MM.1S (cell line): Measurements from ENCODE around the gene SLC11A2.

ENCODE experiments used
- DNase-seq: peaks from one replicate; pipeline ENCODE4 v3.0.0-alpha.2; 2015
- H2AFZ ChIP-seq: fragments of 300-600 bp; sonication (generic); 2 replicates; pipeline ENCODE4 v1.6.0; 2016; ENCODE audit warnings: antibody characterized with exemption, low read length
- H3F3A ChIP-seq: fragments of 300-600 bp; sonication (generic); 2 replicates; pipeline ENCODE4 v1.6.1; 2016; ENCODE audit warnings: mild to moderate bottlenecking, antibody characterized with exemption, low read length, moderate library complexity, mixed read lengths; ENCODE audit not compliant: insufficient read depth
- H3K27ac ChIP-seq: fragments of 300-600 bp; sonication (generic); 2 replicates; pipeline ENCODE4 v1.5.1; 2016; ENCODE audit warnings: mild to moderate bottlenecking, low read length
- H3K27me3 ChIP-seq: fragments of 300-600 bp; sonication (generic); replicated peaks from 2 replicates; pipeline ENCODE4 v1.6.0; 2016; ENCODE audit warnings: low read length; ENCODE audit not compliant: insufficient read depth
- H3K36me3 ChIP-seq: fragments of 300-600 bp; sonication (generic); replicated peaks from 2 replicates; pipeline ENCODE4 v1.6.1; 2016; ENCODE audit warnings: mild to moderate bottlenecking, low read length, mixed read lengths; ENCODE audit not compliant: insufficient read depth
- H3K4me1 ChIP-seq: fragments of 300-600 bp; sonication (generic); 2 replicates; pipeline ENCODE4 v1.6.1; 2016; ENCODE audit warnings: low read length, mixed read lengths
- H3K4me2 ChIP-seq: fragments of 300-600 bp; sonication (generic); 2 replicates; pipeline ENCODE4 v1.6.0; 2016; ENCODE audit warnings: low read depth, low read length
- H3K4me3 ChIP-seq: fragments of 300-600 bp; sonication (generic); 2 replicates; pipeline ENCODE4 v1.5.1; 2016; ENCODE audit warnings: low read length, mixed read lengths
- H3K79me2 ChIP-seq: fragments of 300-600 bp; sonication (generic); 2 replicates; pipeline ENCODE4 v1.6.1; 2016; ENCODE audit warnings: mixed run types, low read length, mixed read lengths
- H3K9ac ChIP-seq: fragments of 300-600 bp; sonication (generic); 2 replicates; pipeline ENCODE4 v1.6.1; 2016; ENCODE audit warnings: low read length, mixed read lengths
- H3K9me2 ChIP-seq: fragments of 300-600 bp; sonication (generic); replicated peaks from 2 replicates; pipeline ENCODE4 v1.6.1; 2016; ENCODE audit warnings: mild to moderate bottlenecking, low read length, mixed read lengths; ENCODE audit not compliant: insufficient read depth
- H3K9me3 ChIP-seq: fragments of 300-600 bp; sonication (generic); replicated peaks from 2 replicates; pipeline ENCODE4 v1.6.1; 2016; ENCODE audit warnings: mild to moderate bottlenecking, low read length, mixed read lengths; ENCODE audit not compliant: insufficient read depth
- H4K20me1 ChIP-seq: fragments of 300-600 bp; sonication (generic); 2 replicates; pipeline ENCODE4 v1.6.1; 2016; ENCODE audit warnings: mild to moderate bottlenecking, low read length, moderate library complexity, mixed read lengths; ENCODE audit not compliant: insufficient read depth
- CTCF ChIP-seq: fragments of 300-600 bp; sonication (generic); IDR thresholded peaks from 2 replicates; pipeline ENCODE4 v1.5.1; 2016; ENCODE audit warnings: antibody characterized with exemption, low read length, mixed read lengths
- EZH2 ChIP-seq: fragments of 300-600 bp; sonication (generic); optimal IDR thresholded peaks from 2 replicates; pipeline ENCODE3; 2017; ENCODE audit warnings: low read depth, mild to moderate bottlenecking, antibody characterized with exemption, low read length, mixed read lengths
- EZH2phosphoT487 ChIP-seq: fragments of 300-600 bp; sonication (generic); IDR thresholded peaks from 2 replicates; pipeline ENCODE4 v1.6.1; 2018; ENCODE audit warnings: antibody characterized with exemption, low read length

Gene SLC11A2

GRCh38 chr12:51025836-51026638 lies at the start of gene SLC11A2:
TSS of gene SLC11A2 (minus strand) at chr12:51026384. CDS start at chr12:51010728, 15,656 bp downstream.
- Histone ChIP-seq H3K27me3 (no peaks in the 10 kb centered on the region), H3K9me2 (no peaks in the 10 kb centered on the region), H3K9ac (peak within 1 kb of the TSS; percentile 72), H2AFZ (peak within 1 kb of the TSS; percentile 90), H3F3A (peaks cover 38% of the 10 kb centered on the region), H3K4me3 (peak within 1 kb of the TSS; percentile 82), H3K4me2 (peak within 1 kb of the TSS; percentile 88), H3K9me3 (no peaks in the 10 kb centered on the region), H3K79me2 (peaks cover 52% of the 10 kb centered on the region), H3K36me3 (no peaks in the 10 kb centered on the region), H4K20me1 (no peaks in the 10 kb centered on the region), H3K4me1 (peaks cover 24% of the 10 kb centered on the region), H3K27ac (peak within 1 kb of the TSS; percentile 86)
- peak; percentile 96 for DNase-seq
- peak; percentile 15; the same call in 1 of the 2 replicates for TF ChIP-seq CTCF
- no peak for TF ChIP-seq EZH2phosphoT487

GRCh38 chr12:51075390-51075789 lies 49.2 kb upstream of the SLC11A2 start:
- Histone ChIP-seq H3K9me2 (no peaks in the 10 kb centered on the region), H2AFZ (no peak overlapping the region), H3K4me1 (no peaks in the 10 kb centered on the region), H3K9ac (no peak overlapping the region), H3K36me3 (peaks cover 2% of the 10 kb centered on the region; the same call in 1 of the 2 replicates), H4K20me1 (no peaks in the 10 kb centered on the region), H3K27ac (no peak overlapping the region), H3K4me3 (no peak overlapping the region), H3F3A (no peaks in the 10 kb centered on the region), H3K4me2 (no peak overlapping the region), H3K9me3 (no peaks in the 10 kb centered on the region), H3K27me3 (no peaks in the 10 kb centered on the region), H3K79me2 (no peaks in the 10 kb centered on the region)
- no peak for DNase-seq
- TF ChIP-seq EZH2 (no peak), CTCF (no peak), EZH2phosphoT487 (no peak)

- no peaks in the 10 kb centered on the region for H3K9me2 ChIP-seq
These were observed 45.5 kb upstream of the SLC11A2 start for GRCh38 chr12:51071663-51072062.

More at GRCh38 chr12:51071663-51072062, 45.5 kb upstream of the SLC11A2 start:
- Histone ChIP-seq H3K79me2 (no peaks in the 10 kb centered on the region), H3K4me3 (no peak overlapping the region), H4K20me1 (no peaks in the 10 kb centered on the region), H3K27ac (no peak overlapping the region), H2AFZ (no peak overlapping the region), H3F3A (no peaks in the 10 kb centered on the region), H3K4me1 (no peaks in the 10 kb centered on the region), H3K9ac (no peak overlapping the region), H3K4me2 (no peak overlapping the region), H3K36me3 (peaks cover 2% of the 10 kb centered on the region; the same call in 1 of the 2 replicates), H3K27me3 (no peaks in the 10 kb centered on the region), H3K9me3 (no peaks in the 10 kb centered on the region)
- TF ChIP-seq CTCF: no peak
- TF ChIP-seq EZH2phosphoT487: no peak
- no peak for TF ChIP-seq EZH2
- DNase-seq: no peak
